T-helper 1 cell (primary cell): Measurements from ENCODE around the gene VASH1.

Source experiments
- DNase-seq, 5 donors: peaks; one replicate each; pipeline ENCODE4 v3.0.0-alpha.2; 2012 to 2020

The VASH1 gene

GRCh38 chr14:76772300-76773187 lies 11.3 kb downstream of the VASH1 start:
- DNase-seq: no peak

- DNase-seq: no peak
Observed at GRCh38 chr14:76773188-76773885, 12.1 kb downstream of the VASH1 start.

- no peak for DNase-seq
Observed at GRCh38 chr14:76773956-76774820, 12.9 kb downstream of the VASH1 start.

GRCh38 chr14:76774821-76775694 lies 13.8 kb downstream of the VASH1 start:
- DNase-seq: no peak

- DNase-seq: no peak
Observed at GRCh38 chr14:76775695-76776427, 14.6 kb downstream of the VASH1 start.

GRCh38 chr14:76776428-76777251 lies 15.4 kb downstream of the VASH1 start:
- no peak for DNase-seq

- DNase-seq: no peak
Observed at GRCh38 chr14:76777721-76778120, 16.5 kb downstream of the VASH1 start.

GRCh38 chr14:76778546-76779215 lies 17.4 kb downstream of the VASH1 start:
- no peak for DNase-seq

GRCh38 chr14:76779221-76780057 lies 18.2 kb downstream of the VASH1 start:
- DNase-seq: no peak

GRCh38 chr14:76780058-76780345 lies 18.7 kb downstream of the VASH1 start:
- no peak for DNase-seq

GRCh38 chr14:76780360-76780759 lies 19.1 kb downstream of the VASH1 start:
- no peak for DNase-seq

- DNase-seq: no peak
Observed at GRCh38 chr14:76780875-76781647, 19.8 kb downstream of the VASH1 start.

- no peak for DNase-seq
Observed at GRCh38 chr14:76781648-76782051, 20.4 kb downstream of the VASH1 start.

- DNase-seq: no peak
Observed at GRCh38 chr14:76782115-76782884, 21.0 kb downstream of the VASH1 start.

GRCh38 chr14:76782885-76783566 lies 21.8 kb downstream of the VASH1 start:
- peak in 1 of 5 donors; percentile 36 for DNase-seq

- no peak for DNase-seq
Observed at GRCh38 chr14:76784266-76784874, 23.1 kb downstream of the VASH1 start.
